SW480 (cell line): Measurements from ENCODE around the gene SLC66A1.
A peak's percentile ranks its signal among the peaks of the same experiment; 100 is the strongest.
"Not testable (repeated sequence)": the region's sequence is repeated elsewhere in the genome, so short reads cannot be mapped to it uniquely, and the experiment has no call there.

Experiments used
- DNase-seq: peaks from one replicate; pipeline ENCODE4 v3.0.0-alpha.2; 2016; ENCODE audit warnings: low spot score

The SLC66A1 gene

GRCh38 chr1:19311931-19312781 is at the start of gene SLC66A1, which contains the start of gene AKR7A2:
Gene SLC66A1 (plus strand): TSS chr1:19312326. CDS start chr1:19317678, 5,352 bp downstream.
Gene AKR7A2 (minus strand): TSS chr1:19312144. CDS start chr1:19312124, 20 bp downstream.
- peak; percentile 83 for DNase-seq

- no peak for DNase-seq
Measured at GRCh38 chr1:19262744-19263143, 49.4 kb upstream of the SLC66A1 start.

GRCh38 chr1:19268445-19268844 is 43.7 kb upstream of the SLC66A1 start:
- no peak for DNase-seq

- DNase-seq: not testable (repeated sequence)
Measured at GRCh38 chr1:19269427-19270342, 42.4 kb upstream of the SLC66A1 start.

GRCh38 chr1:19270343-19270730 is 41.8 kb upstream of the SLC66A1 start:
- not testable (repeated sequence) for DNase-seq

GRCh38 chr1:19272064-19272463 is 40.1 kb upstream of the SLC66A1 start:
- no peak for DNase-seq

GRCh38 chr1:19273106-19273843 is 38.9 kb upstream of the SLC66A1 start:
- DNase-seq: no peak

GRCh38 chr1:19273844-19274531 is 38.1 kb upstream of the SLC66A1 start:
- peak; percentile 41 for DNase-seq

GRCh38 chr1:19274636-19275035 is 37.5 kb upstream of the SLC66A1 start:
- no peak for DNase-seq

- DNase-seq: no peak
Measured at GRCh38 chr1:19283891-19284290, 28.2 kb upstream of the SLC66A1 start.

- DNase-seq: no peak
Measured at GRCh38 chr1:19284881-19285280, 27.2 kb upstream of the SLC66A1 start.

- DNase-seq: not testable (repeated sequence)
Measured at GRCh38 chr1:19285366-19285765, 26.8 kb upstream of the SLC66A1 start.

GRCh38 chr1:19285807-19286206 is 26.3 kb upstream of the SLC66A1 start:
- not testable (repeated sequence) for DNase-seq

- no peak for DNase-seq
Measured at GRCh38 chr1:19287436-19288185, 24.5 kb upstream of the SLC66A1 start.

GRCh38 chr1:19288324-19289241 is 23.5 kb upstream of the SLC66A1 start, which contains the start of gene AKR7A3:
Gene AKR7A3 (minus strand): TSS chr1:19288770. CDS start chr1:19288709, 61 bp downstream.
- DNase-seq: peak; percentile 47

- DNase-seq: no peak
Measured at GRCh38 chr1:19289244-19289643, 22.9 kb upstream of the SLC66A1 start.

- DNase-seq: no peak
Measured at GRCh38 chr1:19294638-19295037, 17.5 kb upstream of the SLC66A1 start.

GRCh38 chr1:19300211-19300610 is 11.9 kb upstream of the SLC66A1 start:
- DNase-seq: no peak

- DNase-seq: not testable (repeated sequence)
Measured at GRCh38 chr1:19304081-19304480, 8.0 kb upstream of the SLC66A1 start.
